Liver (tissue), 9 donors: ENCODE measurements around the gene DDX54. TPM values are rescaled to one million over a fixed set of nuclear protein-coding genes. Genes with fewer than 3 reads are reported as not detected.

ENCODE experiments used
- DNase-seq: peaks from one replicate; pipeline ENCODE4 v3.0.0-alpha.2; 2017; ENCODE audit warnings: low spot score
- H3K27ac ChIP-seq, 2 donors: one replicate each; pipeline ENCODE4 v1.7.0; 2013; ENCODE audit warnings: inconsistent platforms in 2 of 2, low read length in 2 of 2, control low read depth in 1 of 2, low read depth in 1 of 2, mild to moderate bottlenecking in 1 of 2
- H3K27me3 ChIP-seq, 4 donors: one replicate each; pipeline versions ENCODE4 v1.6.1 to v1.7.0; 2013; ENCODE audit warnings: low read length in 3 of 4, inconsistent platforms in 1 of 4, mild to moderate bottlenecking in 1 of 4, moderate library complexity in 1 of 4; ENCODE audit not compliant: control insufficient read depth in 4 of 4, insufficient read depth in 4 of 4
- H3K36me3 ChIP-seq, 4 donors: one replicate each; pipeline versions ENCODE4 v1.6.1 to v1.7.0; 2013; ENCODE audit warnings: low read length in 3 of 4, mild to moderate bottlenecking in 3 of 4, low read depth in 1 of 4, moderate library complexity in 1 of 4; ENCODE audit not compliant: control insufficient read depth in 4 of 4, insufficient read depth in 3 of 4
- H3K4me1 ChIP-seq, 4 donors: one replicate each; pipeline versions ENCODE4 v1.6.1 to v1.7.0; 2013; ENCODE audit warnings: low read length in 3 of 4, mild to moderate bottlenecking in 3 of 4, moderate library complexity in 1 of 4; ENCODE audit not compliant: control insufficient read depth in 4 of 4, insufficient read depth in 4 of 4
- H3K4me3 ChIP-seq, 3 donors: one replicate each; pipeline versions ENCODE4 v1.6.1 to v1.7.0; 2013; ENCODE audit warnings: low read length in 3 of 3, control low read depth in 1 of 3, low read depth in 1 of 3, mild to moderate bottlenecking in 1 of 3
- H3K9ac ChIP-seq, 2 donors: one replicate each; pipeline ENCODE4 v1.7.0; 2013; ENCODE audit warnings: low read length in 2 of 2, mild to moderate bottlenecking in 2 of 2, moderate library complexity in 2 of 2, control low read depth in 1 of 2, low read depth in 1 of 2
- H3K9me3 ChIP-seq, 4 donors: one replicate each; pipeline versions ENCODE4 v1.6.1 to v1.7.0; 2013; ENCODE audit warnings: low read length in 3 of 4; ENCODE audit not compliant: control insufficient read depth in 4 of 4
- EGR1 ChIP-seq, 2 donors: IDR thresholded peaks; 2 replicates each; pipeline ENCODE4 v1.6.1; 2016 to 2018; ENCODE audit warnings: antibody characterized with exemption in 2 of 2, low read depth in 2 of 2
- FOXA1 ChIP-seq: IDR thresholded peaks from 2 replicates; pipeline ENCODE4 v1.6.1; 2016; ENCODE audit warnings: antibody characterized with exemption
- FOXA2 ChIP-seq: IDR thresholded peaks from 2 replicates; pipeline ENCODE4 v1.6.1; 2016; ENCODE audit warnings: antibody characterized with exemption
- GABPA ChIP-seq, 2 donors: IDR thresholded peaks in 1 of 2; conservative IDR thresholded peaks in 1 of 2; 2 replicates each; pipeline ENCODE4 v1.6.1; 2016; ENCODE audit warnings: antibody characterized with exemption in 2 of 2, mild to moderate bottlenecking in 1 of 2, moderate library complexity in 1 of 2
- HNF4A ChIP-seq, 2 donors: conservative IDR thresholded peaks; 2 replicates each; pipeline ENCODE4 v1.6.1; 2016; ENCODE audit warnings: antibody characterized with exemption in 2 of 2, mild to moderate bottlenecking in 2 of 2
- HNF4G ChIP-seq: IDR thresholded peaks from 2 replicates; pipeline ENCODE4 v1.6.1; 2016; ENCODE audit warnings: antibody characterized with exemption
- JUND ChIP-seq, 2 donors: IDR thresholded peaks; 2 replicates each; pipeline ENCODE4 v1.6.1; 2016; ENCODE audit warnings: antibody characterized with exemption in 2 of 2
- NR2F2 ChIP-seq: IDR thresholded peaks from 2 replicates; pipeline ENCODE4 v1.6.1; 2016; ENCODE audit warnings: antibody characterized with exemption
- RAD21 ChIP-seq, 2 donors: IDR thresholded peaks; 2 replicates each; pipeline ENCODE4 v1.6.1; 2016; ENCODE audit warnings: antibody characterized with exemption in 2 of 2, mild to moderate bottlenecking in 2 of 2
- RXRA ChIP-seq, 2 donors: IDR thresholded peaks; 2 replicates each; pipeline ENCODE4 v1.6.1; 2017 to 2018; ENCODE audit warnings: antibody characterized with exemption in 2 of 2, mild to moderate bottlenecking in 1 of 2
- SP1 ChIP-seq: IDR thresholded peaks from 2 replicates; pipeline ENCODE4 v1.6.1; 2018; ENCODE audit warnings: antibody characterized with exemption, mild to moderate bottlenecking
- TAF1 ChIP-seq: conservative IDR thresholded peaks from 2 replicates; pipeline ENCODE4 v1.6.1; 2016; ENCODE audit warnings: antibody characterized with exemption, mild to moderate bottlenecking
- YY1 ChIP-seq: IDR thresholded peaks from 2 replicates; pipeline ENCODE4 v1.6.1; 2016; ENCODE audit warnings: antibody characterized with exemption, mild to moderate bottlenecking
- WGBS: extraction: QIAGEN DNeasy Blood & Tissue Kit; methylation state at CpG from one replicate; pipeline ENCODE4 v1.1.7; 2013; 5-methylcytosine and 5-hydroxymethylcytosine counted together
- polyA plus RNA-seq, 2 donors: library from polyadenylated mRNA; stranded (reverse) in 1 of 2; unstranded in 1 of 2; fragments of 200-250 nt in 1 of 2; fragments of >200 nt in 1 of 2; fragmentation: Nextera tagmentation in 1 of 2; extraction: Ambion mirVana in 1 of 2; gene quantifications; one replicate each; pipeline versions ENCODE4 v1.2.1 to v1.2.3, GENCODE V29; 2013 to 2015
- total RNA-seq, 2 donors: library from RNA; depleted of rRNA; stranded (reverse); fragments of >200 nt; gene quantifications; one replicate each; pipeline ENCODE4 v1.2.3, GENCODE V29; 2014
- TF ChIP-seq, protein P1 (sequence below): IDR thresholded peaks from 2 replicates; pipeline ENCODE4 v1.6.1; 2016; ENCODE audit warnings: antibody characterized with exemption
- TF ChIP-seq, protein P2 (sequence below): IDR thresholded peaks from 2 replicates; pipeline ENCODE4 v1.6.1; 2016; ENCODE audit warnings: antibody characterized with exemption
- TF ChIP-seq, protein P3 (sequence below): fragments of 150-350 bp; IDR thresholded peaks from 2 replicates; pipeline ENCODE4 v1.5.1; 2017; ENCODE audit warnings: improper control_type of control experiment, low read depth, low read length; ENCODE audit not compliant: missing input control
- TF ChIP-seq, protein P4 (sequence below): IDR thresholded peaks from 2 replicates; pipeline ENCODE4 v1.6.1; 2016; ENCODE audit warnings: antibody characterized with exemption
- TF ChIP-seq, protein P5 (sequence below): IDR thresholded peaks from 2 replicates; pipeline ENCODE4 v1.6.1; 2016; ENCODE audit warnings: antibody characterized with exemption, mild to moderate bottlenecking
- donor health status: healthy.
- donor health status: healthy.
- donor health status: healthy.
- donor health status: healthy.
- donor health status: healthy.

DDX54 gene
- total and polyA plus RNA-seq, 4 donors: 20.2 to 28.4 (median 21.6) TPM

DNA sequence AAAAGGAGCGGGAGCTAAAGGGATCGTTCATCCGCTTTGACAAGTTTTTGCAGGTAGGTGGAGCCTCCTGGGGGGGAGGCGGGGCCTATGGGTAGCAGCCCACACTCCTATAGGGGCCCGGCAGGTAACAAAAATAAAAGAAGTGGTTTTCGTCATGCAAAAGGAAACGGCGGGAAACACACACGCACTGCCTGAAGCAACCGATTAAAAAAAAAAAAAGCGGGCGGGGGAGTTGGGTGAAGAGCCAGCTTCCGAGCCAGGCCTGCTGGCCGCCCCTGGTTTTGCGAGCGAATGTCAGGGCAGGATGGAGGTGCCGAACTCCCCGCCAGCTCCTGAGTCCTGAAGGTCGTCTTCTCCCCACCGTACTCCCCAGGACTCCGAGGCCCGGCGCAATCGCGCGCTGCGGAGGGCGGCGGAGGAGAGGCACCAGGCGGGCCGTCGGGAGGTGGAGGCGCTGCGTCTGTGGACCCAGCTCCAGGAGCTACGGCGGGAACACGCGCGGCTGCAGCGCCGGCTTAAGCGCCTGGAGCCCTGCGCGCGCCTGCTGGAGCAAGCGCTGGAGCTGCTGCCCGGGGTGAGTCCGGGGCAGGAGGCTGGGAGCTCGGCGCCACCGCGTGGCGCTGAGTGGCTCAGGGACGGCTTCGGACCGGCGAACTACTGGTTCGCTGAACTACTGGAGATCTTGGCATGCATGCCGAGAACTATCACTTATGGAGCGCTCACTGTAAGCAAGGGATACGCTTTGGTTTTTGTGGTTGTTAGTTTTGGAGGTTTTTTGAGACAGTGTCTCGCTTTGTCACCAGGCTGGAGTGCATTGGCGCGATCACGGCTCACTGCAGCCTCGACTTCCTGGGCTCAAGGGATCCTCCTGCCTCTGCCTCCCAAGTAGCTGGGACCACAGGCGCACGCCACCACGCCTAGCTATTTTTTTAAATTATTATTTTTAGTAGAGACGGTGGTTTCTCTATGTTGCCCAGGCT, 32.2 kb downstream of the DDX54 start:
- TF ChIP-seq HNF4A (conservative IDR thresholded peaks at IDR 0.05) (no peak), FOXA2 (no peak), RAD21 (IDR thresholded peaks at IDR 0.05) (peak; percentile 69 to 78), HNF4G (no peak), SP1 (no peak), GABPA (IDR thresholded peaks at IDR 0.05 in 1 of 2, conservative IDR thresholded peaks at IDR 0.05 in 1 of 2) (no peak), NR2F2 (no peak), JUND (IDR thresholded peaks at IDR 0.05) (no peak), FOXA1 (no peak), TAF1 (no peak), EGR1 (IDR thresholded peaks at IDR 0.05; ENCODE audit: low read depth in 2 of 2) (no peak), YY1 (no peak), RXRA (IDR thresholded peaks at IDR 0.05) (peak in 1 of 2 donors; percentile 7)
- TF ChIP-seq, protein P1, sequence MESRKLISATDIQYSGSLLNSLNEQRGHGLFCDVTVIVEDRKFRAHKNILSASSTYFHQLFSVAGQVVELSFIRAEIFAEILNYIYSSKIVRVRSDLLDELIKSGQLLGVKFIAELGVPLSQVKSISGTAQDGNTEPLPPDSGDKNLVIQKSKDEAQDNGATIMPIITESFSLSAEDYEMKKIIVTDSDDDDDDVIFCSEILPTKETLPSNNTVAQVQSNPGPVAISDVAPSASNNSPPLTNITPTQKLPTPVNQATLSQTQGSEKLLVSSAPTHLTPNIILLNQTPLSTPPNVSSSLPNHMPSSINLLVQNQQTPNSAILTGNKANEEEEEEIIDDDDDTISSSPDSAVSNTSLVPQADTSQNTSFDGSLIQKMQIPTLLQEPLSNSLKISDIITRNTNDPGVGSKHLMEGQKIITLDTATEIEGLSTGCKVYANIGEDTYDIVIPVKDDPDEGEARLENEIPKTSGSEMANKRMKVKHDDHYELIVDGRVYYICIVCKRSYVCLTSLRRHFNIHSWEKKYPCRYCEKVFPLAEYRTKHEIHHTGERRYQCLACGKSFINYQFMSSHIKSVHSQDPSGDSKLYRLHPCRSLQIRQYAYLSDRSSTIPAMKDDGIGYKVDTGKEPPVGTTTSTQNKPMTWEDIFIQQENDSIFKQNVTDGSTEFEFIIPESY: no peak
- TF ChIP-seq, protein P2, sequence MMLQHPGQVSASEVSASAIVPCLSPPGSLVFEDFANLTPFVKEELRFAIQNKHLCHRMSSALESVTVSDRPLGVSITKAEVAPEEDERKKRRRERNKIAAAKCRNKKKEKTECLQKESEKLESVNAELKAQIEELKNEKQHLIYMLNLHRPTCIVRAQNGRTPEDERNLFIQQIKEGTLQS: no peak
- TF ChIP-seq, protein P3, sequence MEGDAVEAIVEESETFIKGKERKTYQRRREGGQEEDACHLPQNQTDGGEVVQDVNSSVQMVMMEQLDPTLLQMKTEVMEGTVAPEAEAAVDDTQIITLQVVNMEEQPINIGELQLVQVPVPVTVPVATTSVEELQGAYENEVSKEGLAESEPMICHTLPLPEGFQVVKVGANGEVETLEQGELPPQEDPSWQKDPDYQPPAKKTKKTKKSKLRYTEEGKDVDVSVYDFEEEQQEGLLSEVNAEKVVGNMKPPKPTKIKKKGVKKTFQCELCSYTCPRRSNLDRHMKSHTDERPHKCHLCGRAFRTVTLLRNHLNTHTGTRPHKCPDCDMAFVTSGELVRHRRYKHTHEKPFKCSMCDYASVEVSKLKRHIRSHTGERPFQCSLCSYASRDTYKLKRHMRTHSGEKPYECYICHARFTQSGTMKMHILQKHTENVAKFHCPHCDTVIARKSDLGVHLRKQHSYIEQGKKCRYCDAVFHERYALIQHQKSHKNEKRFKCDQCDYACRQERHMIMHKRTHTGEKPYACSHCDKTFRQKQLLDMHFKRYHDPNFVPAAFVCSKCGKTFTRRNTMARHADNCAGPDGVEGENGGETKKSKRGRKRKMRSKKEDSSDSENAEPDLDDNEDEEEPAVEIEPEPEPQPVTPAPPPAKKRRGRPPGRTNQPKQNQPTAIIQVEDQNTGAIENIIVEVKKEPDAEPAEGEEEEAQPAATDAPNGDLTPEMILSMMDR: peak; percentile 47
- TF ChIP-seq, protein P4, sequence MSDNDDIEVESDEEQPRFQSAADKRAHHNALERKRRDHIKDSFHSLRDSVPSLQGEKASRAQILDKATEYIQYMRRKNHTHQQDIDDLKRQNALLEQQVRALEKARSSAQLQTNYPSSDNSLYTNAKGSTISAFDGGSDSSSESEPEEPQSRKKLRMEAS: no peak
- TF ChIP-seq, protein P5, sequence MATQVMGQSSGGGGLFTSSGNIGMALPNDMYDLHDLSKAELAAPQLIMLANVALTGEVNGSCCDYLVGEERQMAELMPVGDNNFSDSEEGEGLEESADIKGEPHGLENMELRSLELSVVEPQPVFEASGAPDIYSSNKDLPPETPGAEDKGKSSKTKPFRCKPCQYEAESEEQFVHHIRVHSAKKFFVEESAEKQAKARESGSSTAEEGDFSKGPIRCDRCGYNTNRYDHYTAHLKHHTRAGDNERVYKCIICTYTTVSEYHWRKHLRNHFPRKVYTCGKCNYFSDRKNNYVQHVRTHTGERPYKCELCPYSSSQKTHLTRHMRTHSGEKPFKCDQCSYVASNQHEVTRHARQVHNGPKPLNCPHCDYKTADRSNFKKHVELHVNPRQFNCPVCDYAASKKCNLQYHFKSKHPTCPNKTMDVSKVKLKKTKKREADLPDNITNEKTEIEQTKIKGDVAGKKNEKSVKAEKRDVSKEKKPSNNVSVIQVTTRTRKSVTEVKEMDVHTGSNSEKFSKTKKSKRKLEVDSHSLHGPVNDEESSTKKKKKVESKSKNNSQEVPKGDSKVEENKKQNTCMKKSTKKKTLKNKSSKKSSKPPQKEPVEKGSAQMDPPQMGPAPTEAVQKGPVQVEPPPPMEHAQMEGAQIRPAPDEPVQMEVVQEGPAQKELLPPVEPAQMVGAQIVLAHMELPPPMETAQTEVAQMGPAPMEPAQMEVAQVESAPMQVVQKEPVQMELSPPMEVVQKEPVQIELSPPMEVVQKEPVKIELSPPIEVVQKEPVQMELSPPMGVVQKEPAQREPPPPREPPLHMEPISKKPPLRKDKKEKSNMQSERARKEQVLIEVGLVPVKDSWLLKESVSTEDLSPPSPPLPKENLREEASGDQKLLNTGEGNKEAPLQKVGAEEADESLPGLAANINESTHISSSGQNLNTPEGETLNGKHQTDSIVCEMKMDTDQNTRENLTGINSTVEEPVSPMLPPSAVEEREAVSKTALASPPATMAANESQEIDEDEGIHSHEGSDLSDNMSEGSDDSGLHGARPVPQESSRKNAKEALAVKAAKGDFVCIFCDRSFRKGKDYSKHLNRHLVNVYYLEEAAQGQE: no peak
- H3K27ac ChIP-seq: no peak overlapping the region
- H3K4me3 ChIP-seq: peak overlapping the region in 1 of 3 donors; percentile 33
- H3K4me1 ChIP-seq: peaks cover 5 to 18% (median 9%) of the 10 kb centered on the region in 4 donors
- H3K27me3 ChIP-seq: peaks cover 0 to 3% (median 1%) of the 10 kb centered on the region in 4 donors
- H3K36me3 ChIP-seq: peaks cover 0 to 5% (median 1%) of the 10 kb centered on the region in 4 donors
- whole genome bisulfite sequencing: 7% methylated on average over 70 of the region's 70 CpGs
- DNase-seq: peak; percentile 46
- no peaks in the 10 kb centered on the region for H3K9me3 ChIP-seq
- H3K9ac ChIP-seq: no peak overlapping the region
